ENCODE measurements around the gene COL20A1.

DNA sequence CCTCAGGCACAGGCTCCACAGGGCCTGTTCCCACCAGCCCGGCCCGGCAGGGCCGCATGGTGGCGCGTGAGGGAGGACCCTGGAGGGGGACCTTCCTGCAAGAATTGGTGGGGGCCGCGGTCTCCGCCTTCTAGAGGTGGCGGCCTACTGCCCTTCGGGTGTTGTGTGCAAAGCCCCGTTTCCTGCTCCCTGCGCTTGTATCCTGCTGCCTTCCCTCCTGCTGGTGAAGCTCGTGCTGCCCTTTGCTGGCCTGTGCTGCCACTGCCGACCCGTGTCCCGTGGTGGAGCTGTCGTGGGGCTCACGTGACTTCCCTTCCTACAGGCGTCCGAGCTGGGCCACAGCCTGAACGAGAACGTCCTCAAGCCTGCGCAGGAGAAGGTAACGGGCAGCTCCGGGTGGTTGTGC lies 8.4 kb upstream of the COL20A1 start:
- TF ChIP-seq, protein P1, sequence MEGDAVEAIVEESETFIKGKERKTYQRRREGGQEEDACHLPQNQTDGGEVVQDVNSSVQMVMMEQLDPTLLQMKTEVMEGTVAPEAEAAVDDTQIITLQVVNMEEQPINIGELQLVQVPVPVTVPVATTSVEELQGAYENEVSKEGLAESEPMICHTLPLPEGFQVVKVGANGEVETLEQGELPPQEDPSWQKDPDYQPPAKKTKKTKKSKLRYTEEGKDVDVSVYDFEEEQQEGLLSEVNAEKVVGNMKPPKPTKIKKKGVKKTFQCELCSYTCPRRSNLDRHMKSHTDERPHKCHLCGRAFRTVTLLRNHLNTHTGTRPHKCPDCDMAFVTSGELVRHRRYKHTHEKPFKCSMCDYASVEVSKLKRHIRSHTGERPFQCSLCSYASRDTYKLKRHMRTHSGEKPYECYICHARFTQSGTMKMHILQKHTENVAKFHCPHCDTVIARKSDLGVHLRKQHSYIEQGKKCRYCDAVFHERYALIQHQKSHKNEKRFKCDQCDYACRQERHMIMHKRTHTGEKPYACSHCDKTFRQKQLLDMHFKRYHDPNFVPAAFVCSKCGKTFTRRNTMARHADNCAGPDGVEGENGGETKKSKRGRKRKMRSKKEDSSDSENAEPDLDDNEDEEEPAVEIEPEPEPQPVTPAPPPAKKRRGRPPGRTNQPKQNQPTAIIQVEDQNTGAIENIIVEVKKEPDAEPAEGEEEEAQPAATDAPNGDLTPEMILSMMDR (conservative IDR thresholded peaks at IDR 0.05; ENCODE audit: low read depth, low read length): no peak
- no peak for TF ChIP-seq EZH2 (IDR thresholded peaks at IDR 0.05; ENCODE audit: low read length, unreplicated experiment)
- TF ChIP-seq EZH2phosphoT487 (IDR thresholded peaks at IDR 0.05; ENCODE audit: borderline replicate concordance, low read length): no peak
